Endothelial cell of umbilical vein (primary cell): ENCODE results near the gene LILRB3. TPM values are rescaled to one million over a fixed set of nuclear protein-coding genes. Genes with fewer than 3 reads are reported as not detected.

Experiments
- BruUV-seq: library from RNA; stranded (reverse); fragments of 400-500 nt; replicated peaks from 2 replicates; lab custom pipeline; 2021; lab: Mats Ljungman, UMichigan
- CTCF ChIA-PET: fragments of 300-600, 350-600 bp; sonication (Branson Sonifier 250); formaldehyde crosslinking; loops from one replicate; lab custom pipeline; 2021; ENCODE audit warnings: antibody characterized with exemption, inconsistent platforms; lab: Charles Lee
- POLR2A ChIA-PET: fragments of 300-600, 350-600 bp; sonication (Branson Sonifier 250); formaldehyde crosslinking; loops from one replicate; lab custom pipeline; 2021; ENCODE audit warnings: antibody characterized with exemption, inconsistent platforms; lab: Charles Lee
- DNase-seq: peaks from one replicate; pipeline ENCODE4 v3.0.0-alpha.2; 2011; ENCODE audit warnings: low read depth, low spot score
- FAIRE-seq: peaks from 2 replicates; lab custom pipeline; 2011; peaks lifted over from hg19 to GRCh38; lab: Jason Lieb, UNC
- H2AFZ ChIP-seq: 2 replicates; pipeline ENCODE4 v1.6.0; 2012; ENCODE audit warnings: low read depth, low read length, control low read depth, inconsistent platforms
- H3K27ac ChIP-seq: 2 replicates; pipeline ENCODE4 v1.5.1; 2011; ENCODE audit warnings: low read depth, mild to moderate bottlenecking, control low read depth, low read length, moderate library complexity; ENCODE audit not compliant: insufficient read depth
- H3K27me3 ChIP-seq, 2 experiments: 2 replicates each; pipeline versions ENCODE4 v1.6.0 to v1.6.1; 2011; ENCODE audit warnings: low read length in 2 of 2, mixed read lengths in 1 of 2; ENCODE audit not compliant: control insufficient read depth in 2 of 2, insufficient read depth in 2 of 2
- H3K36me3 ChIP-seq, 2 experiments: 2 replicates in 1 of 2; 3 replicates in 1 of 2; pipeline ENCODE4 v1.5.1; 2011; ENCODE audit warnings: low read length in 2 of 2, mild to moderate bottlenecking in 1 of 2, moderate library complexity in 1 of 2; ENCODE audit not compliant: control insufficient read depth in 2 of 2, insufficient read depth in 2 of 2; ENCODE audit errors: extremely low read depth in 1 of 2
- H3K4me1 ChIP-seq: 3 replicates; pipeline ENCODE4 v1.5.1; 2011; ENCODE audit warnings: mild to moderate bottlenecking, low read length; ENCODE audit not compliant: control insufficient read depth, insufficient read depth; ENCODE audit errors: extremely low read depth
- H3K4me2 ChIP-seq: 2 replicates; pipeline ENCODE4 v1.6.1; 2011; ENCODE audit warnings: low read length, control low read depth, mixed read lengths; ENCODE audit not compliant: insufficient read depth
- H3K4me3 ChIP-seq, 3 experiments: fragments of 200-600 bp in 1 of 3; sonication (generic), shearing (Covaris generic) in 1 of 3; replicated peaks in 1 of 3; 2 replicates each; pipeline ENCODE4 v1.5.1; 2011 to 2016; ENCODE audit warnings: control low read depth in 3 of 3, low read length in 3 of 3, mild to moderate bottlenecking in 2 of 3, inconsistent platforms in 1 of 3, low read depth in 1 of 3, moderate library complexity in 1 of 3; ENCODE audit not compliant: insufficient read depth in 1 of 3
- H3K79me2 ChIP-seq: 2 replicates; pipeline ENCODE4 v1.6.0; 2012; ENCODE audit warnings: low read length, inconsistent platforms; ENCODE audit not compliant: control insufficient read depth, insufficient read depth
- H3K9ac ChIP-seq: replicated peaks from 2 replicates; pipeline ENCODE3; 2011; ENCODE audit warnings: low read length, control low read depth; ENCODE audit not compliant: insufficient read depth; ENCODE audit errors: extremely low read depth
- H3K9me1 ChIP-seq: replicated peaks from 3 replicates; pipeline ENCODE4 v1.6.0; 2011; ENCODE audit warnings: mild to moderate bottlenecking, low read length; ENCODE audit not compliant: control insufficient read depth, insufficient read depth; ENCODE audit errors: extremely low read depth
- H3K9me3 ChIP-seq: replicated peaks from 2 replicates; pipeline ENCODE4 v1.5.1; 2012; ENCODE audit warnings: low read length, inconsistent platforms; ENCODE audit not compliant: control insufficient read depth, insufficient read depth
- H4K20me1 ChIP-seq: replicated peaks from 2 replicates; pipeline ENCODE3; 2011; ENCODE audit warnings: mild to moderate bottlenecking, low read length; ENCODE audit not compliant: control insufficient read depth, insufficient read depth; ENCODE audit errors: extremely low read depth
- CTCF ChIP-seq, 2 donors: IDR thresholded peaks; 1 replicate in 1 of 2; 2 replicates in 1 of 2; pipeline ENCODE4 v1.5.1; 2011; ENCODE audit warnings: low read length in 2 of 2, mild to moderate bottlenecking in 2 of 2, moderate library complexity in 2 of 2, control low read depth in 1 of 2, inconsistent platforms in 1 of 2, low read depth in 1 of 2; ENCODE audit not compliant: insufficient read depth in 1 of 2; ENCODE audit errors: extremely low read depth in 1 of 2
- EZH2 ChIP-seq: IDR thresholded peaks from 2 replicates; pipeline ENCODE4 v1.6.1; 2012; ENCODE audit warnings: borderline replicate concordance, low read depth, mild to moderate bottlenecking, moderate library complexity, low read length, inconsistent platforms; ENCODE audit not compliant: severe bottlenecking
- FOS ChIP-seq: IDR thresholded peaks from 2 replicates; pipeline ENCODE4 v1.6.1; 2011; ENCODE audit warnings: mild to moderate bottlenecking, low read length, moderate library complexity, borderline replicate concordance; ENCODE audit not compliant: insufficient read depth
- GATA2 ChIP-seq: IDR thresholded peaks from 2 replicates; pipeline ENCODE4 v1.7.0; 2011; ENCODE audit warnings: low read depth, mild to moderate bottlenecking, moderate library complexity, mixed read lengths, low read length; ENCODE audit not compliant: insufficient read length, insufficient read depth
- JUN ChIP-seq: IDR thresholded peaks from 2 replicates; pipeline ENCODE4 v1.6.1; 2011; ENCODE audit warnings: borderline replicate concordance, low read depth; ENCODE audit not compliant: insufficient read length, insufficient read depth
- MAX ChIP-seq: IDR thresholded peaks from 2 replicates; pipeline ENCODE4 v1.6.1; 2011; ENCODE audit not compliant: insufficient read depth, insufficient read length
- MYC ChIP-seq: IDR thresholded peaks from one replicate; pipeline ENCODE4 v1.6.1; 2011; ENCODE audit warnings: mild to moderate bottlenecking, low read depth, low read length
- POLR2A ChIP-seq: IDR thresholded peaks from 2 replicates; pipeline ENCODE4 v1.6.1; 2012; ENCODE audit warnings: low read depth, mild to moderate bottlenecking, control low read depth, low read length
- POLR2AphosphoS5 ChIP-seq: IDR thresholded peaks from 2 replicates; pipeline ENCODE4 v1.6.1; 2012; ENCODE audit warnings: low read depth, mild to moderate bottlenecking, control low read depth, low read length, moderate library complexity; ENCODE audit not compliant: insufficient read depth
- dilution Hi-C: fragments of 300-500 bp; cut with MboI; formaldehyde crosslinking; loops from one replicate; pipeline ENCODE4 v1.15.0; 2019; ENCODE audit warnings: low sequenced_read_pairs; ENCODE audit not compliant: extremely low pct_ligation_motif_present
- intact Hi-C: fragments of 100-400 bp; cut with micrococcal nuclease; formaldehyde crosslinking; loops from one replicate; pipeline ENCODE4 v1.10.0; 2022
- polyA plus RNA-seq, 4 experiments: library from polyadenylated mRNA; depleted of rRNA in 3 of 4; stranded (reverse) in 3 of 4; unstranded in 1 of 4; fragments of >200 nt; gene quantifications; 2 replicates each; pipeline versions ENCODE4 v1.2.1 to v1.2.3, GENCODE V29; 2011 to 2012; ENCODE audit warnings: missing spikeins in 1 of 4
- total RNA-seq: library from RNA; stranded (reverse); gene quantifications from 2 replicates; pipeline ENCODE4 v1.2.3, GENCODE V29; 2021

Gene LILRB3
- total and polyA plus RNA-seq, 2 donors (not counting 3 experiments of a cell fraction or from before 2014, with no cell fraction given) = not detected

- peaks cover 10% of the 10 kb centered on the region in 2 experiments for H3K36me3 ChIP-seq
- peak overlapping the region; percentile 56 for H2AFZ ChIP-seq
- BruUV-seq = no TSS peak
- dilution Hi-C loops (no loop called here), intact Hi-C loops (loop anchor here (1.0 to 2.0 kb wide), 8 partner anchors 10 to 323 kb away; partner anchors contain the start of genes CNOT3, LENG1, LENG9 and MYADM)
- no peaks in the 10 kb centered on the region for H3K27me3 ChIP-seq
- TF ChIP-seq FOS (no peak), EZH2 (no peak), POLR2AphosphoS5 (peak; percentile 50), CTCF (IDR thresholded peaks at IDR 0.05; ENCODE audit: extremely low read depth in 1 of 2, insufficient read depth in 1 of 2, low read depth in 1 of 2, low read length in 2 of 2) (no peak), POLR2A (peak; percentile 47), MYC (peak; percentile 35), GATA2 (no peak), JUN (no peak), MAX (peak; percentile 33)
- H3K4me2 ChIP-seq = no peak overlapping the region
- CTCF ChIA-PET = interaction anchor here (0.7 to 2.7 kb wide), 19 partner anchors 10 to 76 kb away, joined by 3 to 25 read pairs (median 4); partner anchors contain the start of genes LENG1, RPS9 and TMC4
- H3K4me3 ChIP-seq = peak overlapping the region in 2 of 3 experiments; percentile 72 to 87
- peak overlapping the region; percentile 84 for H3K9ac ChIP-seq
- peaks cover 42% of the 10 kb centered on the region for H3K79me2 ChIP-seq
- H3K4me1 ChIP-seq = peaks cover 16% of the 10 kb centered on the region
- no peaks in the 10 kb centered on the region for H4K20me1 ChIP-seq
- no peaks in the 10 kb centered on the region for H3K9me3 ChIP-seq
- DNase-seq (peak; percentile 100), FAIRE-seq (peak; percentile 100)
- H3K9me1 ChIP-seq = no peaks in the 10 kb centered on the region
- POLR2A ChIA-PET = interaction anchor here (0.7 to 5.2 kb wide), 10 partner anchors 11 to 77 kb away, joined by 3 to 91 read pairs (median 4); partner anchors contain the start of genes CNOT3, LENG1 and RPS9
- peak overlapping the region; percentile 86 for H3K27ac ChIP-seq
These were observed 32.9 kb downstream of the LILRB3 start for GRCh38 chr19:54189735-54190502.
